Endothelial cell of umbilical vein (primary cell): Measurements from ENCODE around the gene MYH9. TPM values are rescaled to one million over a fixed set of nuclear protein-coding genes. Genes with fewer than 3 reads are reported as not detected.

ENCODE experiments used
- BruUV-seq: library from RNA; stranded (reverse); fragments of 400-500 nt; replicated peaks from 2 replicates; lab custom pipeline; 2021; lab: Mats Ljungman, UMichigan
- CTCF ChIA-PET: fragments of 300-600, 350-600 bp; sonication (Branson Sonifier 250); formaldehyde crosslinking; loops from one replicate; lab custom pipeline; 2021; ENCODE audit warnings: antibody characterized with exemption, inconsistent platforms; lab: Charles Lee
- POLR2A ChIA-PET: fragments of 300-600, 350-600 bp; sonication (Branson Sonifier 250); formaldehyde crosslinking; loops from one replicate; lab custom pipeline; 2021; ENCODE audit warnings: antibody characterized with exemption, inconsistent platforms; lab: Charles Lee
- DNase-seq: peaks from one replicate; pipeline ENCODE4 v3.0.0-alpha.2; 2011; ENCODE audit warnings: low read depth, low spot score
- FAIRE-seq: peaks from 2 replicates; lab custom pipeline; 2011; peaks lifted over from hg19 to GRCh38; lab: Jason Lieb, UNC
- H2AFZ ChIP-seq: 2 replicates; pipeline ENCODE4 v1.6.0; 2012; ENCODE audit warnings: low read depth, low read length, control low read depth, inconsistent platforms
- H3K27ac ChIP-seq: 2 replicates; pipeline ENCODE4 v1.5.1; 2011; ENCODE audit warnings: low read depth, mild to moderate bottlenecking, control low read depth, low read length, moderate library complexity; ENCODE audit not compliant: insufficient read depth
- H3K27me3 ChIP-seq, 2 experiments: 2 replicates each; pipeline versions ENCODE4 v1.6.0 to v1.6.1; 2011; ENCODE audit warnings: low read length in 2 of 2, mixed read lengths in 1 of 2; ENCODE audit not compliant: control insufficient read depth in 2 of 2, insufficient read depth in 2 of 2
- H3K36me3 ChIP-seq, 2 experiments: 2 replicates in 1 of 2; 3 replicates in 1 of 2; pipeline ENCODE4 v1.5.1; 2011; ENCODE audit warnings: low read length in 2 of 2, mild to moderate bottlenecking in 1 of 2, moderate library complexity in 1 of 2; ENCODE audit not compliant: control insufficient read depth in 2 of 2, insufficient read depth in 2 of 2; ENCODE audit errors: extremely low read depth in 1 of 2
- H3K4me1 ChIP-seq: 3 replicates; pipeline ENCODE4 v1.5.1; 2011; ENCODE audit warnings: mild to moderate bottlenecking, low read length; ENCODE audit not compliant: control insufficient read depth, insufficient read depth; ENCODE audit errors: extremely low read depth
- H3K4me2 ChIP-seq: 2 replicates; pipeline ENCODE4 v1.6.1; 2011; ENCODE audit warnings: low read length, control low read depth, mixed read lengths; ENCODE audit not compliant: insufficient read depth
- H3K4me3 ChIP-seq, 3 experiments: fragments of 200-600 bp in 1 of 3; sonication (generic), shearing (Covaris generic) in 1 of 3; replicated peaks in 1 of 3; 2 replicates each; pipeline ENCODE4 v1.5.1; 2011 to 2016; ENCODE audit warnings: control low read depth in 3 of 3, low read length in 3 of 3, mild to moderate bottlenecking in 2 of 3, inconsistent platforms in 1 of 3, low read depth in 1 of 3, moderate library complexity in 1 of 3; ENCODE audit not compliant: insufficient read depth in 1 of 3
- H3K79me2 ChIP-seq: 2 replicates; pipeline ENCODE4 v1.6.0; 2012; ENCODE audit warnings: low read length, inconsistent platforms; ENCODE audit not compliant: control insufficient read depth, insufficient read depth
- H3K9ac ChIP-seq: replicated peaks from 2 replicates; pipeline ENCODE3; 2011; ENCODE audit warnings: low read length, control low read depth; ENCODE audit not compliant: insufficient read depth; ENCODE audit errors: extremely low read depth
- H3K9me1 ChIP-seq: replicated peaks from 3 replicates; pipeline ENCODE4 v1.6.0; 2011; ENCODE audit warnings: mild to moderate bottlenecking, low read length; ENCODE audit not compliant: control insufficient read depth, insufficient read depth; ENCODE audit errors: extremely low read depth
- H3K9me3 ChIP-seq: replicated peaks from 2 replicates; pipeline ENCODE4 v1.5.1; 2012; ENCODE audit warnings: low read length, inconsistent platforms; ENCODE audit not compliant: control insufficient read depth, insufficient read depth
- H4K20me1 ChIP-seq: replicated peaks from 2 replicates; pipeline ENCODE3; 2011; ENCODE audit warnings: mild to moderate bottlenecking, low read length; ENCODE audit not compliant: control insufficient read depth, insufficient read depth; ENCODE audit errors: extremely low read depth
- FOS ChIP-seq: IDR thresholded peaks from 2 replicates; pipeline ENCODE4 v1.6.1; 2011; ENCODE audit warnings: mild to moderate bottlenecking, low read length, moderate library complexity, borderline replicate concordance; ENCODE audit not compliant: insufficient read depth
- GATA2 ChIP-seq: IDR thresholded peaks from 2 replicates; pipeline ENCODE4 v1.7.0; 2011; ENCODE audit warnings: low read depth, mild to moderate bottlenecking, moderate library complexity, mixed read lengths, low read length; ENCODE audit not compliant: insufficient read length, insufficient read depth
- POLR2A ChIP-seq: IDR thresholded peaks from 2 replicates; pipeline ENCODE4 v1.6.1; 2012; ENCODE audit warnings: low read depth, mild to moderate bottlenecking, control low read depth, low read length
- POLR2AphosphoS5 ChIP-seq: IDR thresholded peaks from 2 replicates; pipeline ENCODE4 v1.6.1; 2012; ENCODE audit warnings: low read depth, mild to moderate bottlenecking, control low read depth, low read length, moderate library complexity; ENCODE audit not compliant: insufficient read depth
- dilution Hi-C: fragments of 300-500 bp; cut with MboI; formaldehyde crosslinking; loops from one replicate; pipeline ENCODE4 v1.15.0; 2019; ENCODE audit warnings: low sequenced_read_pairs; ENCODE audit not compliant: extremely low pct_ligation_motif_present
- intact Hi-C: fragments of 100-400 bp; cut with micrococcal nuclease; formaldehyde crosslinking; loops from one replicate; pipeline ENCODE4 v1.10.0; 2022
- polyA plus RNA-seq, 4 experiments: library from polyadenylated mRNA; depleted of rRNA in 3 of 4; stranded (reverse) in 3 of 4; unstranded in 1 of 4; fragments of >200 nt; gene quantifications; 2 replicates each; pipeline versions ENCODE4 v1.2.1 to v1.2.3, GENCODE V29; 2011 to 2012; ENCODE audit warnings: missing spikeins in 1 of 4
- total RNA-seq: library from RNA; stranded (reverse); gene quantifications from 2 replicates; pipeline ENCODE4 v1.2.3, GENCODE V29; 2021

MYH9 gene
- total and polyA plus RNA-seq, 2 donors (not counting 3 experiments of a cell fraction or from before 2014, with no cell fraction given), result 188 to 1,413 TPM

- H3K4me1 ChIP-seq, result peaks cover 48% of the 10 kb centered on the region
- H3K27ac ChIP-seq, result peak overlapping the region; percentile 88
- dilution Hi-C loops, result no loop called here
- H3K36me3 ChIP-seq, result peaks cover 5 to 9% of the 10 kb centered on the region in 2 experiments
- no peaks in the 10 kb centered on the region for H4K20me1 ChIP-seq
- BruUV-seq, result no TSS peak
- ChIA-PET CTCF (interaction anchor here (0.7 to 2.9 kb wide), 4 partner anchors 44 to 85 kb away, joined by 3 to 28 read pairs (median 6); no protein-coding TSS in a partner anchor), POLR2A (interaction anchor here (0.7 to 1.9 kb wide), 9 partner anchors 53 to 96 kb away, joined by 3 to 10 read pairs (median 4); no protein-coding TSS in a partner anchor)
- intact Hi-C loops, result loop anchor here (1.0 to 5.0 kb wide), 2 partner anchors 15 to 33 kb away; no protein-coding TSS in a partner anchor
- peak overlapping the region; percentile 95 to 99 (median 97) for H3K4me3 ChIP-seq
- peaks cover 76% of the 10 kb centered on the region for H3K79me2 ChIP-seq
- no peaks in the 10 kb centered on the region for H3K9me3 ChIP-seq
- no peak for TF ChIP-seq POLR2AphosphoS5
- peak; percentile 66 for TF ChIP-seq POLR2A
- TF ChIP-seq FOS, result peak; percentile 18
- H2AFZ ChIP-seq, result no peak overlapping the region
- DNase-seq (peak; percentile 67), FAIRE-seq (peak; percentile 86)
- H3K27me3 ChIP-seq, result no peaks in the 10 kb centered on the region
- H3K4me2 ChIP-seq, result peak overlapping the region; percentile 93
- H3K9me1 ChIP-seq, result no peaks in the 10 kb centered on the region
- H3K9ac ChIP-seq, result peak overlapping the region; percentile 98
These were observed 2.8 kb downstream of the MYH9 start for GRCh38 chr22:36384766-36385481.

- Histone ChIP-seq H2AFZ (no peak overlapping the region), H3K79me2 (peaks cover 93% of the 10 kb centered on the region), H3K36me3 (peaks cover 8 to 9% of the 10 kb centered on the region in 2 experiments), H3K4me3 (no peak overlapping the region), H4K20me1 (peaks cover 5% of the 10 kb centered on the region), H3K9me3 (no peaks in the 10 kb centered on the region), H3K9ac (no peak overlapping the region), H3K4me1 (peaks cover 58% of the 10 kb centered on the region), H3K9me1 (no peaks in the 10 kb centered on the region), H3K4me2 (peak overlapping the region; percentile 9), H3K27ac (no peak overlapping the region), H3K27me3 (no peaks in the 10 kb centered on the region)
- BruUV-seq, result no TSS peak
- TF ChIP-seq GATA2 (no peak), POLR2A (peak; percentile 53), POLR2AphosphoS5 (peak; percentile 31)
- DNase-seq, result peak; percentile 47
- ChIA-PET CTCF (interaction anchor here (2.9 kb wide), 1 partner anchor 87 kb away, joined by 28 read pairs; no protein-coding TSS in a partner anchor), POLR2A (interaction anchor here (1.0 to 1.5 kb wide), 3 partner anchors 12 to 80 kb away, joined by 3 to 11 read pairs (median 3); no protein-coding TSS in a partner anchor)
- dilution Hi-C loops (no loop called here), intact Hi-C loops (no loop called here)
- peak; percentile 76 for FAIRE-seq
These were observed 4.6 kb downstream of the MYH9 start for GRCh38 chr22:36383110-36383581.
